Epithelial cell of proximal tubule (primary cell): ENCODE results near the gene FYTTD1. TPM values are rescaled to one million over a fixed set of nuclear protein-coding genes. Genes with fewer than 3 reads are reported as not detected.

Experiments
- DNase-seq: peaks from one replicate; pipeline ENCODE4 v3.0.0-alpha.2; 2011; ENCODE audit warnings: low read depth
- H3K4me3 ChIP-seq: 2 replicates; pipeline ENCODE4 v1.5.1; 2011; ENCODE audit warnings: low read depth, mild to moderate bottlenecking, low read length
- CTCF ChIP-seq: conservative IDR thresholded peaks from 2 replicates; pipeline ENCODE4 v1.5.1; 2012; ENCODE audit warnings: low read depth, mild to moderate bottlenecking, low read length
- total RNA-seq: library from RNA; depleted of rRNA; stranded (reverse); fragments of >200 nt; gene quantifications from 2 replicates; pipeline ENCODE4 v1.2.3, GENCODE V29; 2015

FYTTD1 gene
- total RNA-seq, 1 donor from 2014 or later = 21.0 TPM

- no peak for TF ChIP-seq CTCF
- H3K4me3 ChIP-seq = no peak overlapping the region
- no peak for DNase-seq
Measured at GRCh38 chr3:197742787-197743186, 6.9 kb upstream of the FYTTD1 start.

- TF ChIP-seq CTCF = no peak
- no peak overlapping the region for H3K4me3 ChIP-seq
Measured at GRCh38 chr3:197746209-197746608, 3.5 kb upstream of the FYTTD1 start.

GRCh38 chr3:197746801-197747237 is 2.9 kb upstream of the FYTTD1 start:
- DNase-seq = no peak
- H3K4me3 ChIP-seq = no peak overlapping the region
- no peak for TF ChIP-seq CTCF

More at GRCh38 chr3:197746209-197746608, 3.5 kb upstream of the FYTTD1 start:
- DNase-seq = no peak

GRCh38 chr3:197748597-197749314 is 927 bp upstream of the FYTTD1 start:
- peak overlapping the region; percentile 62 for H3K4me3 ChIP-seq
- no peak for TF ChIP-seq CTCF
- no peak for DNase-seq

GRCh38 chr3:197749315-197749600 is 425 bp upstream of the FYTTD1 start:
- TF ChIP-seq CTCF = no peak
- no peak for DNase-seq
- H3K4me3 ChIP-seq = peak overlapping the region; percentile 62

- H3K4me3 ChIP-seq = peak overlapping the region; percentile 62
- no peak for TF ChIP-seq CTCF
- DNase-seq = no peak
Measured at GRCh38 chr3:197750396-197750831, 731 bp downstream of the FYTTD1 start.

GRCh38 chr3:197750858-197751737 is 1.4 kb downstream of the FYTTD1 start:
- no peak for TF ChIP-seq CTCF
- DNase-seq = no peak
- H3K4me3 ChIP-seq = peak overlapping the region; percentile 62
